ENCODE data around the gene SNAP23. TPM values are rescaled to one million over a fixed set of nuclear protein-coding genes. Genes with fewer than 3 reads are reported as not detected.

Gene SNAP23
- total RNA-seq, 1 donor from 2014 or later: 78.9 TPM

DNA sequence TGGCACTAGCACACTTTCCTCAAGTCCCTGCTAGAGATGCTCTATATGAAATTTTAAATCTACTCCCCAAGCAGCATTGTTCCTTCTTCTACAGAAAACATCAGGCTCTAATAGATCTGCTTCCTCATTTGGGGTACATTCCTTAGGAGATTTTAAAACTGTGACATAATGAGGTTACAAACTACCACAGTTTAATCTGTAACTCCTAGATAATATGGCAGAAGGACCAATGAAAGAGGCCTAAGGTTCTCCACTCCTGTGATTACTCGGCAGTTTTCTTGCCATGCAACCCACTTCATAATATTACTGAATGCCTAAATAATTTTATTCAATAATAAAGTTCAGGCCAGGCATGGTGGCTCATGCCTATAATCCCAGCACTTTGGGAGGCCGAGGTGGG, 20.6 kb upstream of the SNAP23 start:
- H3K4me1 Mint-ChIP-seq (ENCODE audit: low read depth): peaks cover 8% of the 10 kb centered on the region

DNA sequence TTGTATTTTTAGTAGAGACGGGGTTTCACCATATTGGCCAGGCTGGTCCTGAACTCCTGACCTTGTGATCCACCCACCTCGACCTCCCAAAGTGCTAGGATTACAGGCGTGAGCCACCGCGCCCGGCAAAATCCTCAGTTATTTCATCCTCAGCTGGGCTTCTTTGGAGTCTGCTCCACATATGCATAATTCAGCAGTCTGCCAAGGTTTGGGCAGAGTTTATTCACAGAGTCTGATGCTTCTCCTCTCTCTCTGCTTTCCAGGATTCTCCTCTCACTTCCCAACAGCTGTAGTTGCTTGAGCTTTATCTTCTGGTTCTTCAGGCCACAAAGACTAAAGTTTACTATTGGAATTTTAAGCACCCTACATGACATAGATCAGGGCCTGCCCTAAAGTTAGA, 12.7 kb upstream of the SNAP23 start:
- no peaks in the 10 kb centered on the region for H3K27me3 Mint-ChIP-seq (ENCODE audit: low read depth)
- H3K27ac Mint-ChIP-seq: no peak overlapping the region
- peaks cover 17% of the 10 kb centered on the region for H3K4me1 Mint-ChIP-seq (ENCODE audit: low read depth)
- DNase-seq (ENCODE audit: low spot score): no peak
- intact Hi-C loops (cut with micrococcal nuclease): no loop called here
- peaks cover 11% of the 10 kb centered on the region for H3K9me3 Mint-ChIP-seq
- peaks cover 28% of the 10 kb centered on the region for H3K36me3 Mint-ChIP-seq (ENCODE audit: low read depth)
- H3K4me3 Mint-ChIP-seq (ENCODE audit: low read depth): no peak overlapping the region

More for the DNA sequence above, 20.6 kb upstream of the SNAP23 start:
- Mint-ChIP-seq H3K27me3 (ENCODE audit: low read depth) (no peaks in the 10 kb centered on the region), H3K4me3 (ENCODE audit: low read depth) (no peak overlapping the region), H3K27ac (no peak overlapping the region), H3K9me3 (no peaks in the 10 kb centered on the region), H3K36me3 (ENCODE audit: low read depth) (peaks cover 15% of the 10 kb centered on the region)
- intact Hi-C loops (cut with micrococcal nuclease): no loop called here
- no peak for DNase-seq (ENCODE audit: low spot score)

DNA sequence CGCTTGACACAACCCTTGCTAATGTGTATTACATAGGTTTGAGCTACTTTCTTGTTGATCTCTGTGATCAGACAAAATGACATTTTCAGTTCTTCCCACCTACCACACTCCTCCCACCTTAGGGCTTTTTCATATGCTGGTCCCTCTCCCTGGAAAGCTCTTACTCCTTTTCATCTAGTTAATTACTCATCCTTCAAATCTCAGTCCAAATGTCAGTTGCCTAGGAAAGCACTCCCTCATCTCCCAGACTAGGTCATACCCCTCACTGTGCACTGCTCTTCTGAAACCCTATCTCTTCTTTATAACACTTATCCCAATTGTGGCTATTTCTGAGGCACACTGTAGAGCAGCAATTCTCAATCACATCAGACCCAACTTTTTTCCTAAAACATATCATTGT, 11.8 kb upstream of the SNAP23 start:
- intact Hi-C loops (cut with micrococcal nuclease): no loop called here
- Mint-ChIP-seq H3K9me3 (peaks cover 11% of the 10 kb centered on the region), H3K36me3 (ENCODE audit: low read depth) (peaks cover 34% of the 10 kb centered on the region), H3K27ac (no peak overlapping the region), H3K4me3 (ENCODE audit: low read depth) (no peak overlapping the region), H3K27me3 (ENCODE audit: low read depth) (no peaks in the 10 kb centered on the region), H3K4me1 (ENCODE audit: low read depth) (peaks cover 22% of the 10 kb centered on the region)
- no peak for DNase-seq (ENCODE audit: low spot score)

DNA sequence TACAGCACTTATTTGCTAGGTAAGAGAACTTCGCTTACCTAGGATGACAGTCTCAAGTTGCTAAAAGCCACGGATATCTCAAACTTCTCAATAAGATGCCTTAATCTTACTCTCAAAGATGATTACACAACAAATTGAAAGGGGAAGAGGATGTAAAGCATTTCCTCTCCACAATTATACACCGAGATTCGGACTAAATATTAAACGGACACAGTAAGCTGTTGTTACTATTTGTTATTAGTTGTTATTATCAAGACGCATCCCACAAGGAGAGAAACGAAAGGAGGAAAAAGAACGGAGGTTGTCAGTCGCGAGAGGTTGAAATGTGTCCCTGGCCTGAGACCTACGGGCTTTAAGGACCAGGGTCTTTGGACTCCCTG, 5.2 kb upstream of the SNAP23 start:
- H3K9me3 Mint-ChIP-seq: no peaks in the 10 kb centered on the region
- DNase-seq (ENCODE audit: low spot score): no peak
- H3K4me1 Mint-ChIP-seq (ENCODE audit: low read depth): peaks cover 29% of the 10 kb centered on the region
- intact Hi-C loops (cut with micrococcal nuclease): loop anchor here (2.0 to 10.0 kb wide), 2 partner anchors 59 to 285 kb away; partner anchors contain the start of genes HAUS2, LRRC57 and VPS39
- peak overlapping the region; percentile 99 for H3K4me3 Mint-ChIP-seq (ENCODE audit: low read depth)
- H3K27ac Mint-ChIP-seq: peak overlapping the region; percentile 98
- H3K27me3 Mint-ChIP-seq (ENCODE audit: low read depth): no peaks in the 10 kb centered on the region
- peaks cover 21% of the 10 kb centered on the region for H3K36me3 Mint-ChIP-seq (ENCODE audit: low read depth)

DNA sequence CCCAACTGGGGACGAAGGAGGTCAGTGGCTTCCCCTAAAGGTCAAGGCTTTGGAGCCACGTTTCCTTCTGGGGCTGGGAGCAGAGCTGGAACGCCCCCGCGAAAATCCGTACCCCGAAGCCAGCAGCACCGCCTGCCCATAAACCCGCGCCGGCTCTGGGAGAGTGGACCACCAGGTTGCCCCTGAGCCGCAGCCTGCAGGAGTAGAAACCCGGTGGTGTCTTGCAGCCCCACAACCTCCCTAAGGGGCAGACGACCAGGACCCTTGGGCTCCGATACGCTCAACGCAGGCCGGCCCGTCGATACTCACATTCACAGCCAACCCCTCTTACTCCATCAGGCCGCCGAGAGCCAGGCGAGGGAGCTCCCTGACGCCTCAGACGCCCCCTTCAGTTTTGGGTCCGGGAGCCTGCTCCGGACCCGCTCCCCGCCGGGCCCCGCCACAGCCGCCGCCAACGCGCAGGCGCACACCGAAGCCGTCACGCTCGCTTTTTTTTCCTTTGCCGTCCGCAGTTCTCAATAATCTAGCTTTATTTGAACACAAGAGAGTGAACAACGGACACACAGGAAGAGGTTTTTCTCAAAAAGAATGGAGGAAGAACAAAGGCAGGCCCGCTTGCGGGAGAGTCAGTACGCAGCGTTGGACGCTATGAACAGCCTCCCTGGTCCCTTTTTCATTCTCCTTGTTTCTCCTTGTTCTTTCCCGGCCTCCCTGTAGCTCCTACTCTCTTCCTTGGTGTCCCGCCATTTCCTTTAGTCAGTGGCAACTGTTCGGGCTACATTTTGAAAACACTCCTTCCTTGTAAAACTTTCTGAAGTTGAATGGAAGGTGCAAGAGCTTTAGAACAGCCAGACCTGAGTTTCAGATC, 4.5 kb upstream of the SNAP23 start, which contains the start of gene ZNF106:
Gene ZNF106, minus strand, starts transcription at position 471 of the 868 bp plus-strand sequence. CDS start 18,852 bp downstream, outside the sequence.
- Mint-ChIP-seq H3K4me3 (ENCODE audit: low read depth) (peak within 1 kb of the TSS; percentile 99), H3K27ac (peak within 1 kb of the TSS; percentile 98), H3K27me3 (ENCODE audit: low read depth) (no peaks in the 10 kb centered on the region), H3K9me3 (no peaks in the 10 kb centered on the region), H3K4me1 (ENCODE audit: low read depth) (peaks cover 33% of the 10 kb centered on the region), H3K36me3 (ENCODE audit: low read depth) (peaks cover 21% of the 10 kb centered on the region)
- peak; percentile 88 for DNase-seq (ENCODE audit: low spot score)
- intact Hi-C loops (cut with micrococcal nuclease): loop anchor here (1.0 to 10.0 kb wide), 3 partner anchors 58 to 286 kb away; partner anchors contain the start of genes HAUS2, LRRC57, STARD9 and VPS39

DNA sequence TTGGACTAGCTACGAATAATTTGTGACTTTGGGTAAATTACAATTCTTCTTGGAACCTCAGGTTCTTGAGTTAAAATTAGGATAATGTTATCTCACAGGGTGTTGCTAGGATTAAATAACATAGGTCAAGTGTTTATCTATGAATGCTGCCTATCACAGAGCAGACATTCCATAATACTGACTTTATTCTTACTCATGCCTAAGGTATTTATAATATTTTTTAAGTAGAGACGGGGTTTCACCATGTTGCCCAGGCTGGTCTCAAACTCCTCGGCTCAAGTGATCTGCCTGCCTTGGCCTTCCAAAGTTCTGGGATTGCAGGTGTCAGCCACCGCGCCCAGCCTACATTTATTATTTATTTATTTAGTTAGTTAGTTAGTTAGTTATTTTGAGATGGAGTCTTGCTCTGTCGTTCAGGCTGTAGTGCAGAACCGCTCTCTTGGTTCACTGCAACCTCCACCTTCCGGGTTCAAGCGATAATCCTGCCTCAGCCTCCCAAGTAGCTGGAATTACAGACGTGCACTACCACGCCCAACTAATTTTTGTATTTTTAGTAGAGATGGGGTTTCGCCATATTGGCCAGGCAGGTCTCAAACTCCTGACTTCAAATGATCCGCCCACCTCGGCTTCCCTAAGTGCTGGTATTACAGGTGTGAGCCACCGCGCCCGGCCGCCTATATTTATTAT, 3.8 kb upstream of the SNAP23 start:
- Mint-ChIP-seq H3K36me3 (ENCODE audit: low read depth) (peaks cover 21% of the 10 kb centered on the region), H3K27me3 (ENCODE audit: low read depth) (no peaks in the 10 kb centered on the region), H3K9me3 (no peaks in the 10 kb centered on the region), H3K4me3 (ENCODE audit: low read depth) (peak overlapping the region; percentile 99), H3K27ac (peak overlapping the region; percentile 98), H3K4me1 (ENCODE audit: low read depth) (peaks cover 40% of the 10 kb centered on the region)
- no peak for DNase-seq (ENCODE audit: low spot score)
- intact Hi-C loops (cut with micrococcal nuclease): loop anchor here (1.0 to 10.0 kb wide), 3 partner anchors 57 to 287 kb away; partner anchors contain the start of genes HAUS2, LRRC57, STARD9 and VPS39

DNA sequence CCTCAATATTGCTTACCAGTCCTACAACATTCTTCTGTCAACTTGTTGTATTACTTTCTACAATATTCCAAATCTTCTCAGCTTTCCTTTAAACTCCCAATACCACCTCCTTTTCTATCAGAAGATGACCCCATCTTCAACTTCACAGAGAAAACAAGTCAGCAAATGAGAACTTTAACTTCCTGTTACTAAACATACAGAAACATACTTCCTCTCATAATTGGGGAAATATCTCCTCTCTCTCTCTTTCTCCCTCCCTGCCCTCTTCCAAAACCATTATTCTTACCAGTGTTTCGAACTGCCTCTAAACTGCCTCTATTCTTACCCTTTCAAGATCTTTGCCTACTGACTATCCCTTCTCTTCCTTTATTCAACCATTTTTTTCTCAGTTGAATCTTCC, 1.8 kb upstream of the SNAP23 start:
- H3K36me3 Mint-ChIP-seq (ENCODE audit: low read depth): peaks cover 17% of the 10 kb centered on the region
- intact Hi-C loops (cut with micrococcal nuclease): loop anchor here (2.0 to 10.0 kb wide), 2 partner anchors 221 to 289 kb away; partner anchors contain the start of genes GANC, TMEM87A and VPS39
- peak overlapping the region; percentile 6 for H3K27ac Mint-ChIP-seq
- no peaks in the 10 kb centered on the region for H3K9me3 Mint-ChIP-seq
- peaks cover 49% of the 10 kb centered on the region for H3K4me1 Mint-ChIP-seq (ENCODE audit: low read depth)
- peak overlapping the region; percentile 31 for H3K4me3 Mint-ChIP-seq (ENCODE audit: low read depth)
- H3K27me3 Mint-ChIP-seq (ENCODE audit: low read depth): no peaks in the 10 kb centered on the region
- no peak for DNase-seq (ENCODE audit: low spot score)

DNA sequence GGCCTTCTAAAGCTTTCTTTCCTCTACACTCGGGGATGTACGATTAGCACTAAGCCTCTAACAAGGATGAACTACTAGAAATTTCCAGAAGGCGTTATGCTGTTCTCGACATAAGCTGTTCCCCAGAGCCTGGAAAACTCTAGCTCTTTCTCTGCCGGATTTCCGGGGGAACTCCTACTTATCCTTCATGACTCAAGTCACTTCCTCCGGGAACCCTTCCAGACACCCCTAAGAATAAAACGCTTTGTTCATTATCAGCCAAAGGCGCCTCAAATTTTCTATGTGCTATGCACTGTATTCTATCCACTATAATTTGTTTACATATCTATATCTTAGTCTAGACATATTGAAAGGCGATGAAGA, 455 bp upstream of the SNAP23 start:
- Mint-ChIP-seq H3K4me1 (ENCODE audit: low read depth) (peaks cover 53% of the 10 kb centered on the region), H3K36me3 (ENCODE audit: low read depth) (peaks cover 16% of the 10 kb centered on the region), H3K4me3 (ENCODE audit: low read depth) (peak overlapping the region; percentile 99), H3K27ac (peak overlapping the region; percentile 94), H3K27me3 (ENCODE audit: low read depth) (no peaks in the 10 kb centered on the region), H3K9me3 (no peaks in the 10 kb centered on the region)
- DNase-seq (ENCODE audit: low spot score): no peak
- intact Hi-C loops (cut with micrococcal nuclease): loop anchor here (2.0 to 10.0 kb wide), 2 partner anchors 222 to 290 kb away; partner anchors contain the start of genes GANC, TMEM87A and VPS39

DNA sequence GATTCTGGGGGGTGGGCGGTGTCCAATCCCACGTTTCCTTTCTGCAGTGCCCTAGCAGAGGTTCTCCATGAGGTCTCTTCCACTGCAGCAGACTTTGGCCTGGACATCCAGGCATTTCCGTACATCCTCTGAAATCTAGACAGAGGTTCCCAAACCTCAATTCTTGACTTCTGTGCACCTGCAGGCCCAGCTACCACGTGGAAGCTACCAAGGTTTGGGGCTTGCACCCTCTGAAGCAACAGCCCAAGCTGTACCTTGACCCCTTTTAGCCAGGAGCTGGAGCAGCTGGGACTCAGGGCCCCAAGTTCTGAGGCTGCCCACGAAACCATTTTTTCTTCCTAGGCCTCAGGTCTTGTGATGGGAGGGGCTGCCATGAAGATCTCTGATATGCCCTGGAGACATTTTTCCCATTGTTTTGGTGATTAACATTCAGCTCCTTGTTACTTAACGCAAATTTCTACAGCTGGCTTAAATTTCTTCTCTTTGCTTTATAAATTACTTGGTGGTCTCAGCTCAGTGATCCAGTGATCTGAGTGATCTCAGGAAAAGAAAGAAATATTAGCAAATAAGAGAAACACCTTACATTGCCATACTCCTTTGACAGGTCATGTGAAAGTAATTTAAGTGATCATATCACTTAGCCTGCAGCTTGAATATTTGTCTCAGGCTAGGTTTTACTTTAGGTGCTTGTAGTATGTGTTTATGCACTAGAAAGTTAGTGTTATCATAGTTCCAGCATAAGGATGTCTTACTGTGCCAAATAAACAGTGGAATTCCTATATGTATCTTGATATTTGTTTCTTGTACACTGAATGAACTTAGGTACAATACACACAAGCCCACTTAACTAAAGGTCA, 3.0 kb downstream of the SNAP23 start:
- no peak overlapping the region for H3K4me3 Mint-ChIP-seq (ENCODE audit: low read depth)
- peaks cover 53% of the 10 kb centered on the region for H3K4me1 Mint-ChIP-seq (ENCODE audit: low read depth)
- H3K36me3 Mint-ChIP-seq (ENCODE audit: low read depth): peaks cover 12% of the 10 kb centered on the region
- H3K27me3 Mint-ChIP-seq (ENCODE audit: low read depth): no peaks in the 10 kb centered on the region
- DNase-seq (ENCODE audit: low spot score): no peak
- no peaks in the 10 kb centered on the region for H3K9me3 Mint-ChIP-seq
- peak overlapping the region; percentile 49 for H3K27ac Mint-ChIP-seq
- intact Hi-C loops (cut with micrococcal nuclease): loop anchor here (10.0 kb wide), 1 partner anchor 294 kb away; the partner anchor contains the start of gene VPS39

DNA sequence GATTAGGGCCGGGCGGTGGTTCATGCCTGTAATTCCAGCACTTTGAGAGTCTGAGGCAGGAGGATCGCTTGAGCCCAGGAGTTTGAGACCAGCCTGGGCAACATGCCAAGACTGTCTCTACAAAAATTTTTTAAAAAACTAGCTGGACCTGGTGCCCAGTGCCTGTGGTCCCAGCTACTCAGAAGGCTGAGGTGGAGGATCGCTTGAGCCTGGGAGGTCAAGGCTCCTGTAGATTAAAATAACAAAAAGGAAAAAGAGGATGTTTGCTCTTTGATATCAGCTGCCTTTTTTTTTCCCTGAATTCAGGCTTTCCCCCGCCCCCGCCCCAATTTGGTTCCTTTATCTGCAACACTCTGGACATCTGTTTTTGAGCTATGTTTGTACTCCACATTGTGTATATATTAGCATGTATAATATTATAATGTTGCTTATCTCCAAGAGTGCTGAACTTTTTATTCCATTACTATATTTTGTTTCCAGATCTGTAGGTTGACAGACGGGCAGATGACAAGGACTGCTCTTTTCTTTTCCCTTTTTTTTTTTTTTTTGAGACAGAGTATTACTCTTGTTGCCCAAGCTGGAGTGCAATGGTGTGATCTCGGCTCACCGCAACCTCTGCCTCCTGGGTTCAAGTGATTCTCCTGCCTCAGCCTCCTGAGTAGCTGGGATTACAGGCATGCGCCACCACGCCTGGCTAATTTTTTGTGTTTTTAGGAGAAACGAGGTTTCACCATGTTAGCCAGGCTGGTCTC, 4.6 kb downstream of the SNAP23 start:
- intact Hi-C loops (cut with micrococcal nuclease): loop anchor here (10.0 kb wide), 1 partner anchor 295 kb away; the partner anchor contains the start of gene VPS39
- no peak overlapping the region for H3K27ac Mint-ChIP-seq

DNA sequence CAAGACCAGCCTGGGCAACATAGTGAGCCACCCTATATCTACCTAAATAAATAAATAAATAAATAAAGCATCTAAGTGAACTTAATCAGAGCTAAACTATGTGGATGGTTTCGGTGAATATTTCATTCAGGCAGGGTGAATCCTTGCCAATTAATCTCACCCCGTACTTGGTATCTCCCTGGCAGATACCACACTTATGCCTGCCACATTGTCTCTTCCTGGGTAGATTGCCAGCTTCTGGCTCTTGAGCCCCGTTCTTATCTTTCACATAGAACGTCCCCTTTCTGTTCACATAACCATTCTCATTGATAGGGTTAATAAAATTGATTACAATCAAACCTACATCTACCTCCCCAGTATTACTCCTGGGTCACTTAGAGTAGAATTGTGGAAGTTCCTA, 7.0 kb downstream of the SNAP23 start:
- Mint-ChIP-seq H3K9me3 (no peaks in the 10 kb centered on the region), H3K4me1 (ENCODE audit: low read depth) (peaks cover 25% of the 10 kb centered on the region), H3K4me3 (ENCODE audit: low read depth) (no peak overlapping the region), H3K27ac (no peak overlapping the region), H3K36me3 (ENCODE audit: low read depth) (peaks cover 9% of the 10 kb centered on the region), H3K27me3 (ENCODE audit: low read depth) (no peaks in the 10 kb centered on the region)
- intact Hi-C loops (cut with micrococcal nuclease): no loop called here
- no peak for DNase-seq (ENCODE audit: low spot score)

More for the DNA sequence above, 4.6 kb downstream of the SNAP23 start:
- peaks cover 42% of the 10 kb centered on the region for H3K4me1 Mint-ChIP-seq (ENCODE audit: low read depth)
- no peak for DNase-seq (ENCODE audit: low spot score)
- H3K36me3 Mint-ChIP-seq (ENCODE audit: low read depth): peaks cover 12% of the 10 kb centered on the region
- H3K9me3 Mint-ChIP-seq: no peaks in the 10 kb centered on the region
- H3K27me3 Mint-ChIP-seq (ENCODE audit: low read depth): no peaks in the 10 kb centered on the region
- no peak overlapping the region for H3K4me3 Mint-ChIP-seq (ENCODE audit: low read depth)

Data from activated T-helper 2 cell treated with anti-CD3 and anti-CD28 coated beads, Interferon-gamma antibody, Interleukin-2, Interleukin-4, amounts not matched to agents 10 μg/mL and 5 μg/mL and 100 μg/mL, durations not matched to agents 14 hours and 24 hours and 36 hours (primary cell).